GM19025 (cell line): ENCODE measurements around the gene BOK.

ENCODE experiments used
- ATAC-seq: cut with Tn5 transposase; IDR thresholded peaks from one replicate; pipeline ENCODE4 v1.9.1; 2021; ENCODE audit warnings: mild to moderate bottlenecking, low read depth, moderate library complexity; ENCODE audit not compliant: unreplicated experiment

Gene BOK

DNA sequence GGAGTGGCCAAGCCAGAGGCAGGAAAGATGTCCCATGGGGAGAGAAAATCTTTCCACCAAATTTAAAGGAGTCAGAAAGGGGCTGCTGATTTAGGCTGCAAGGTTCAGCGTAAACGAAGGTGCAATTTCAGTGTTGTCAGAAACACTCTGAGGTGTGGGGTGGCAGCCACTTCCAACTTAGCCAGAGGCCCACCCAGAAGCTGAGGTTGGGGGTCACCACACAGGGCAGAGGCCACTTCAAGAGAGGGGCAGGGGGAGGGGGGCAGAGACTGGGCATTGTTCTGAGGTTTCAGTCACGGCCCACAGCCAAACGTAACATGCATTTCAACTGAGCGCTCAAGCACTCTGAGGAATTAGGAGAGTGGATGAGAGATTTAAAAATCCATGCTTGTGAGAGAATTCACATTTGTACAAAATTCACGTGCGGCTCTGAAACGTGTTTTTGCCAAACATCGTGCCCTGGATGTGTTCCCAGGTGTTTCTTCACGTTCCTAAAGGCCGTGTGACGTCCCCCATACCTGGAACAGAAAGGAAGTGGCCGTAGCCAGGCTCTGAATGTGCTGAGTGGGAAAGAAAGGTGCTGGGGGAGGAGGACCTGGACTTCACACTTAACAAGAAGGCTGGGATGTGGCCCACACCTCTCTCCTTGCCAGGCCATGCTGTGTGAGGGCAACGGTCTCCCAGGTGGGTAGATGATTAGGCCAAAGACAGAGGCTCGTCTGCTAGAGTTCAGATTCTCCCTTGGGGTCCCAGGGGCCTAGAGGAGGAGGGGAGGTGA lies 19.5 kb upstream of the BOK start:
- ATAC-seq = no peak

DNA sequence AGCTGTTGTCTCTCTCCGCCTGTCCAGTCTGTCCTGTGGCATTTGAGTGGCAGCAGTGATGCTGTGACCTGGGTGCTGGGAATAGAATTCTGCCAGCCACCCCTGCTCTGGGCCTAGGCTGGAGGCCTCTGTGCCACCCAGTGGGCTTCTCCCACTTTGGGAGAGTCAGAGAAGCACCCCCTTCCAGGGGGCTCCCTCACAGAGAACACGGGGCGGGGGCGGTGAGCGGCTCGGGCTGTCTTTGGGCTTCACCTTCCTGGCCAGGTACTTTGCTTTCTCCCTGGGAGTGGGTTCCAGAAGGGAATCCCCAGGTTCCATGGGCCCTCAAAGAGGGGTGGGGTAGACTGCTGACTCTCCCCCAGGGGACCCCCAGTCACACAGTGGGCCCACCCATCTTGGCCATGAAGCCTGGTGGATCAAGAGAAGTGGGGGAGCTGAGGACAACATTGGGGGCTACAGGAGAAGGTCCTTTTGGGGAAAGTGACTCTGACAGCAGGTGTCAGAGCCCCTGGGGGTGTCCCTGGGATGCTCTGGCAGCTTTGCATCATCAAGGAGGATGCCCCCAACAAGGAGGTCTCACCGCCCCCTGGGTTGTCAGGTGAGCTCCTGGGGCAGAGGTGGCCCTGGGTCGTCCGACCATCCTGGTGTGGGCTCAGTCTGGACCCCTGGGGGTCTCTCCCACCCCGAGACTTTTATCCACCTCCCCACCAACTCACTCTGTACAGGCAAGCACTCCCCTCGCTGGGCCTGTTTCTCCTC lies 18.8 kb upstream of the BOK start:
- no peak for ATAC-seq

DNA sequence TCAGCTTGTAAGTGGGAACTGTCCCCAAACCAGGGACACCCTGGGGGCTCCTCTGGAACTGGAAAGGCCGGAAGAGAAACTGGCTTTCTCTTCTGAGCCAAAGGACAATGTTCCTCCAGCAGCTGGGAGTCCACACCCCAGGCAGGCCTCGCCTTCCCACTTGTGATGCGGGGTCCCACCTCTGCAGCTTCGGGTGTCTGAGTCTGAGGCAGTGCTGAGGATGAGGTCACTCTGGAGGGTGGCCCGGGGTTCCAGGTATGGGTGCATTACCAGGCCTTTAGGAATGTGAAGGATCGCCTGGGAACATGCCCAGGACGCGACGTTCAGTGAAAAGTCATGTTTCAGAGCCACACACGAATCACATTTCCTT lies 18.2 kb upstream of the BOK start:
- ATAC-seq = no peak

DNA sequence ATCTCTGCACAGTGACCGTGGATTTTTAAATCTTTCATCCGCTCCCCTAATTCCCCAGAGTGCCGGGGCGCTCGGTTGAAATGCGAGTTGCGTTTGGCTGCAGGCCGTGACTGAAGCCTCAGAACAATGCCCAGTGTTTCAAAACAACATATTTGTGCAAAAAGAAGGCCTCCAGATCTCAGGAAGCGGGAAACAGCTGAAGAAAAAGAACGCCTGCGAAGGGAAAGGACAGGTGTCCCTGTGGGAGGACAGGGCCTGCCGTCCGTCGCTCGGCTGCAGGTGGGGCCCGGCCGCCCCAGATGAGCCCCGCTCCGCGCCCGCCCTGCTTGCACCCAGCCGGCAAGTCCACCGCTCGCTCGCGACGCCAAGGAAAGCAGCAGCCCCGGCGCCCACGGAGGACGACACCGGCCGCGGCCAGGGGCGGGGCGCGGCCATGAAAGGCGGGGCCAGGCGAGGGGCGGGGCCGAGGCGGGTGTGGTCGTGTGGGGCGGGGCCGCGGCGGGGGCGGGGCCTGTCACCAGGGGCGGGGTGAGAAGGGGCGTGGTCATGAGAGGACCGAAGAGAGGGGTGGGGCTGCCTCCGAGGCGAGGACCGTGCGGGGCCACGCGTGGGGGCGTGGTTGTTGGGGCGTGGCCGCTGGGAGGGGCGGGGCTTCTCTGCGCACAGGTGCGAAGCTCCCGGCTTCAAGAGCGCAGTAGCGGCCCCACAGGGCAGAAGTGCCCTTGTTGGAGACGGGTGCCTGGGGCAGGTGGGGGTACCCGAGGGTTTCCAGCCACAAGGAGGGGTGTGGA lies 17.6 kb upstream of the BOK start:
- no peak for ATAC-seq

DNA sequence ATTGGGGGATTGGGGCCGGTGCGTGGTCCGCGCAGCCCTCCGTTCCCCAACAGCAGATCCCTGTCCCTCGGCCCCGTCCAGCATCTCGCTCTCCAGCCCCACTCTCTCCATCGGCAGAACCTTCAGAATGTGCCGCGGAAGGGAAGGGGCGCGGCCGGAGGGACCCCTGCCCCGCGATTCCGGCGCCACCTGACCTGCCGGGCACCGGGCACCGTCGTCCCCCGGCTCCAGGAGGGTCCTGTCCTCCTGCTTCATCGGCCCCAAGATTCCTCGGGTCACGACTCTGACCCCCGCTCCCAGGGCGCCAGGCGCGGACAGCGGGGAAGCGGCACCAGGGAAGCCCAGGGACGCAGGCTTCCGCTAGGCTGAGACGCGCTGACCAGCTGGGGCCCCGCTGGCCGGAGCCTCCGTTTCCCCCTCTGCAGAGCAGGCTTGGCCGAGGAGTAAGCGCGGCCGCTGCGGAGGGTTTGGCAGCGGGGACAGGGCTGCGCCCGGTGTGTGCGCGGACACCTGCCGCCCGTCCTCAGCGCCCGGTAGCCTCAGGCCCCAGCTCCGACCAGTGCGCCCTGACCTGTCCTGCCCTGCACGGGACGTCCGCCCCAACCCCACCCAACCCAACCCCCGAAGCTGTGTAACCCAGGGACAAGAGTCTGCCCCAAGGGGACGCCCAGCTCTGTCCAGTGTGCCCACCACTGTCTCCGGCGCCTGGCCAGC lies 16.8 kb upstream of the BOK start:
- no peak for ATAC-seq

DNA sequence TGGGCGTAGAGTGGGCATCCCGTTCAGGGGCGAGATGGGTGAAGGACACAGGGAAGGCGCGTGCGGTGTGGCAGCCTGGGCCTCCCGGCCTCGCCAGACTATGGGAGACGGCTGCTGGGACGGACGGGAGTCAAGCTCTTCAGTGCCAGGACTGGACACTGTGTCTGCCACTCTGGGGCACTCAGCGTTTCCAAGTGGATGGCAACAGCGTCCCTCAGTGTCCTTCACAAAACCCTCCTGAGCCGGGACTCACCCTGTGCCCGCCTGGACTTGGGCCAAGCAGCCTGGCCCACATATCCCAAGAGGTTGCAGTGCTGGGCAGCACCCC lies 16.3 kb upstream of the BOK start:
- no peak for ATAC-seq

DNA sequence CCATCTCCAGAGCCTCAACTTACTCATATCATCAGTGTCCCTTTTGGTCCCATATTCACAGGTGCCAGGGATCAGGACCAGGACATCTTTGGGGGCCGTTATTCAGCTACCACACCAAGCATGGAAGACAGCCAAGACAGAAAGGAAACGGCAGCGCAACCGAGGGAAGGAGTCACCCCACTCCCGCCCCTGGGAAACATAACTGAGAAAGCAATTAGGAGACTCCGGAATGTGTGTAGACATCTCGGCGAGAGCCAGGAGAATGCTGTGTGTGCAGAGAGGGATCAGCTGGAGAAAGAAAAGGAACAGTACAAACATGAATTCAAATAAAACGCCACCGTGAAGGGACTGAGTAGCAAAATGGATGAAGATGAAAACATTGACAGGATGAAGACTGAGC lies 13.4 kb upstream of the BOK start:
- ATAC-seq = no peak

DNA sequence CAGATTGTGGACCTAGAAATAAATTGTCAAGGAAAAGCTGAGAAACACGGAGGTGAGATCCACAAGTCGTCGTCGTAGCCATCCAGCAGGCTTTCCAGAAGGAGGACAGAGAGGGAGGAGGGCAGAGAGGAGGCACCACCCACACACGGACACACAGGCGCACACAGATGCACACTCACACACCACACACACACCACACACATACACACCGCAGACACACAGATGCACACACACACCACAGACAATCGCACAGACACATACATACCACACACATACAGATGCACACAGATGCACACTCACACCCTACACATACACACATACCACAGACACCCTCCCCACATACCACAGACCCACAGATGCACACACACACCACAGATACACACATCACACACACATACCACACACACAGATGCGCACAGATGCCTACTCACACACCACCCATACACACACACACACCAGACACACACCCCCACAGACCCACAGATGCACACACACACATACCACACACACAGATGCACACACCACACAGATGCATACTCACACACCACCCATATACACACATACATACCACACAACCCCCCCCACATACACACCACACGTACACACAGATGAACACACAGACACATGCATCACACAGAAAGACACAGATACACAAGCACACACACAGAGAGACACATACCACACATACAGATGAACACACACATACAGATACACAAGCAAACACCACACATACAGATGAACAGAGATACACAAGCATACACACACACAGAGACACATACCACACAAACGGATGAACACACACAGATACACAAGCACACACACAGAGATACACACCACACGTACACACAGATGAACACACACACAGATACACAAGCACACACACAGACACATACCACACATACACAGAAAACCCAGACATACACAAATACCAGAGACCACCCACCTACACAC lies 12.7 kb upstream of the BOK start:
- ATAC-seq = no peak

DNA sequence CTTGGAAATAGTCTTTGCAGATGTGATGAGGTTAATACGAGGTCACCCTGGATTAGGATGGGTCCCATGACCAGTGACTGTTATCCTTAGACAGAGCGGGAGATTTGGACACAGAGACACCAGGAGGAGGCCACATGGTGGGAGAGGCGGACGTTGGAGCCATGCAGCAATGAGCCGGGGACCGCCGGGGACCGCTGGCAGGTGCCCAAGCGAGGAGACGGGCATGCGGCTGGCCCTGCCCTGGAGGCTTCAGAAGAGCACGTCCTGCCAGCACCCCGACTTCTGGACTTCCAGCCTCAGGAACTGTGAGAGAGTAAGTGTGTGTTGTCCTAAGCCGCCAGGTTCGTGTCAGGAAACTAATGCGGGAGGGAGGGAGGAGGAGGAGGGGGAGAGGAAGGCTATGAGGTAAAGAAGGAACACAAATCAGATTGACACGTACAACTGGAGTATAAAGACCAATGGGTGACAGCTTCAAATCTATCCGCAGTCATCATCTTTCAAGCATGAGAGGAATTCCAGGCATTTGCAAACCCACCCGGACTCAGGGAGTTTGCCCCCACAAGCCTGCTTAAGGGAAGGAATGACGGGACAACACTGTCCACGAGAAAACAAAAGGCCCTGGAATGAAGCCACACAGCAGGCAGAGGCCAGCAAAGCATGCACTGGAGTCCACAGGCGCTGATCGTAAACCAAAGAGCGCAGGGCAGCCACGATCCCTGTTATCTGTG lies 11.6 kb upstream of the BOK start:
- no peak for ATAC-seq

DNA sequence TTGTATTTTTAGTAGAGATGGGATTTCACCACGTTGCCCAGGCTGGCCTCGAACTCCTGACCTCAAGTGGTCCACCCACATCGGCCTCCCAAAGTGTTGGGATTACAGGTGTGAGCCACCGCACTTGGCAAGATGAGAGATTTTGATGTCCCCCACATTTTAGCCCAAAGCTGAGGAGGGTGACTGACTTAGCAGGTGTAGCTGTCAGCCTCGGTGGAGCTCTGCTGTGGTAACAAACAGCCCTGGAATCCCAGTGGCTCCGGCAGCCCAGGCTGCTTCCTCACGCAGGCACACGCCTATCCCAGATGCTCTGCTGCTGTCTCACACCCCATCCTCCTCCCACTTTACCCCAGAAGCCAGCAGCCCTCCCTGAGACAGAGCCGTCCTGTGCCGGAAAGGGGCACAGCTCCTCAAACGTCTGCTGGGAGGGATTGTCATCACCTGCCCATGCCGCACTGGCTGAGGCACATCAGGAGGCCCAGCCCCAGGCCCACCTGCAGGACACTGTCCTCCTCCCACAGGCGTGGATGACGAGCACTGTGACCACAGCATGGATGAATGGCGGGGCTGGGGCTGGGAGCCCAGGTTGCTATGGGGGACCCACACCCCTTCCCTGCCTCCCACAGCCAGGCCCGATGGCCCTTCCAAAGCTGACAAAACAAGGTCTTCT lies 10.6 kb upstream of the BOK start:
- no peak for ATAC-seq

DNA sequence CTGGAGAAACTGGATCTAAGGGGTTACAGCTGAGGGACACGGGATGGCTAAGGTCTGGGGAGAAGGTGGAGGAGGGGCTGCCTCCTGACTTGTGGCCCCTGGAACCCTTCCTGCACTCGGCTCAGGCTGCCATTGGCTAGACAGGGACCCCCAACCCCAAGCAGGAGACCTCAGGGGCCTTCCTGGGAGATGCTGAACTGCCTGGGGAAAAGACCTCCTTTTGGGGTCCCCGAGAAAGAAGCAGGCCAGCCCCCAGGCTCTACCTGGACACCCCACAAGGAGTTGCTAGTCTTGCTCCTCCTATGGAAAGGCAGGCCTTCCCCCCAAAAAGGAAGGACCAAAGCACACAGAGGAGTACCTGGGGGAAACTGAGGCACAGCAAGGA lies 10.1 kb upstream of the BOK start:
- ATAC-seq = no peak

DNA sequence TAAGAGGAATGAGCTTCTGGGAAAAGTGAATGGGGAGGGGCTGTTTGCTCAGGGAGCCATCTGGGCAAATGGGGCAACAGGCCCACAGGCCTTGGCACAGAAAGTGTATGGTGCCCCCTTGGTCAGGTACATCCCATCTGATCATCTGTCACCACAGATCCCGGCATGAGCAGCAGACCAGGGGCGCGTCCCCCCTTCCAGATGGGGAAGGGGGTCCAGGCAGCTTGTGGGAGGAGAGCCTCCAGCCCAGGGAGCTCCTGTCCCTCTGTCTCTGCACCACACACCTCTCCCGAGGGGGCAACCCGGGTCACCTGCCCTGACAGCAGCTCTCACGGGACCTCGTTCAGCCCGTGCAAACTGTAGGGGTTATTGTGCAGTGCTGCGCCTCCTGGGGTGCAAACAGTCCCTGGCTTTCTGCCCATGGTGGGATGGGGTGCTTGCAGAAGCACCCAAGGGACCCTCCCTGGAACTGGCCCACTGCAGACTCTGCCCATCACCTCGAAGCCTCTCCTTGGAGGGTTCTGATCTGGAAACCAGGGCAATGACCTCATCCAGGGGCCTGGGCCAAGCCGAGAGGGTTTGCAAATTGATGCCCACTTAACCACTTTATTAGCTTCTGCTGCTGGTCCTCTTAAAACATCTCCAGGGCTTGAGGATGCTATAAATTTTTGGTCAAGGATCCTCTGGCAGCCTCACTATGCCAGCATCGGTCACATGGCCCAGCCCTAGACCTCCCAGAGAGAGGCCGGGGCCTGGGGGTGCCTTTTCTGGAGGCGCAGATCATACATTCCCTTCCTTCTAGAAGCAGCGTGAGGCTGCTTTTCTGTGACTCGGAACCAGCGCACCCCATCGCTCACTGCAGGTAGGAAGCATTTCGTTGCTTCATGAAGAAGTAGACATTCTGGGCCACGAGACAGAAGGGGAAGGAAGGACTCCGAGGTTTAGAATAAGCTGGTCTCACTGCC lies 7.6 kb upstream of the BOK start:
- no peak for ATAC-seq

DNA sequence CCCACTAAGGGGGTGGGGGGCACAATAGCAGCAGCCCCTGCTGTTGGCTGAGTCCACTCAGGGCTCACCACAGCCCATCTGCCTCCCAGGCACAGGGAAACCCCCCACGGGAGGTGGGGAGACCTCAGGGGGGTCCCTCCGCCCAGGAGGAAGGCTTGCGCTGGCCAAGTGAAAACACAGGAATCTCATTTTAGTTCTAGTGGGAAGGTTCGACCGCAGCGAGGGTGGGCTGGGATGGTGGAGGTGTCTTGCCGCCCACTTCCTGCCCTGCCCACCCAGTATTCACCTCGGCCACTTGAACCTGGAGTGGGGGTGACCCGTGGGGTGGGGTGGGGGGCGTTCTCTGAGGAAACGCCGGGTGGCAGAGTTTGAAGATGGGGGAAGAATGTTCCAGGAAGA lies 6.9 kb upstream of the BOK start:
- no peak for ATAC-seq

DNA sequence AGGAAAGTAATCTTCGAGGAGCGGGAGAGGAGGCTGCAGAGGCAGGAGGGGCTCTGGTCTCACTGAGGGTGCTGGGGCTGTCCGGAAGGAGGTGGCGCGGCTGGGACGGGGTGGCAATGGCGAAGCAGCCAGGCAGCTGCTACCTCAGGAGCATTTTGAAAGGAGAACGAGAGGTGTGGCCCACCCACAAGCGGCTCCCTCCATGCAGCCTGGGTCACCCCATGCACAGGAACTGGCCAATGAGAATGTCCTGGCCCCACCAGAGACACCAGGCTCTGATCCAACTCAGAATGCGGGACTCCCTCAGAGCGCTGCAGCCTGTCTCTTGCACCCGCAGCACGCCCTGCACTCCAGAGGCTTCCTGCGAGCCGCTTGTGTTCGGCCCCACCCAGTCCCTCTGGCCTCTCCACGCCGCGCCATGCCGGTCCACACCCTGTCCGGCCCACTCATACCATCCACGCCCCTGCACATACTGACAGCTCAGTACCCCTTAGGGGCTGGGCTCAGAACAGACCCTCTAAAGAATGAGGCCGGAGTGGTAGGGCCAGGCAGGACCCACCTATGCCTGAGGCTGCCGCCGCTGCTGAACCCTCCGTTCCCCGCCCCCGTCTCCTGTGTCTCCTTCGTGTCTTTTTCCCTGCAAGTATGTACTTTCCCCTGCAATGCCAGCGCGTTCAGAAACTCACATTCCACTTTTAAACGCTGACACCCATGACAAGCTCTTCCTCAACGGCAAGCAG lies 6.4 kb upstream of the BOK start:
- no peak for ATAC-seq

DNA sequence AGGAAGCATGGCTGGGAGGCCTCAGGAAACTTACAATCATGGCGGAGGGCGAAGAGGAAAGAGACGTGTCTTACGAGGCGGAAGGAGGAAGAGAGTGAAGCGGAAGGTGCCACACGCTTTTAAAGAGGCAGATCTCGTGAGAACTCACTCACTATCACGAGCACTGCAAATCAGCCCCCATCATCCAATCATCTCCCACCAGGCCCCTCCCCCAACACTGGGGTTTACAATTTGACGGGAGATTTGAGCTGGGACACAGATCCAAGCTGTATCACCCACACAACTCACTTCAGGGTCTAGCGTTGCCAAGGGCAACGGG lies 5.1 kb upstream of the BOK start:
- ATAC-seq = no peak

DNA sequence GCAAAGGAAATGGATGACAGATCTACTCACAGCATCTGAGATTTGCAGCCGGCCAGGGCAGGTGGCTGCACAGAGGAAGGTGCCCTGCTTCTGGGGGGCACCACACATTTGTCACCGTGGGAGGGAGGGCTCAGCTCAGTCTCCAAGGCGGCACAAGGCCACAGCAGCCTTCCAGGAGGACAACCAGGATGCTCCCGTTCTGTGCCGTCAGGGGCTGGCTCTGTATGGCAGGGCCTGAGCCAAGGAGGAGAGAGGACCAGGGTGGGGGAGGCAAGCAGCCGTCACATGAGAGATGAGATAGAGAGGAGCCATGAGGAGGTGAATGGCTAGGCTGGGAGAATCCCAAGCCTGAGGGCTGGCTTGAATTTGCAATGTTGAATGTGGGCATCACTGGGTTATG lies 4.6 kb upstream of the BOK start:
- ATAC-seq = no peak
